ENCODE results near the gene KLHL12.

KLHL12 gene

GRCh38 chr1:202926581-202927491 is at the start of gene KLHL12:
TSS of gene KLHL12 (minus strand) at chr1:202927234. CDS start at chr1:202925162, 2,072 bp downstream.
- DNase-seq, result peak; percentile 95

GRCh38 chr1:202976633-202977032 is 49.6 kb upstream of the KLHL12 start:
- no peak for DNase-seq

GRCh38 chr1:202974856-202975255 is 47.8 kb upstream of the KLHL12 start:
- no peak for DNase-seq

GRCh38 chr1:202972046-202972445 is 45.0 kb upstream of the KLHL12 start:
- no peak for DNase-seq

- peak; percentile 54 for DNase-seq
Measured at GRCh38 chr1:202968895-202969295, 41.9 kb upstream of the KLHL12 start.

- no peak for DNase-seq
Measured at GRCh38 chr1:202968351-202968750, 41.3 kb upstream of the KLHL12 start.

GRCh38 chr1:202967684-202968281 is 40.7 kb upstream of the KLHL12 start:
- DNase-seq, result peak; percentile 44

GRCh38 chr1:202966006-202966898 is 39.2 kb upstream of the KLHL12 start:
- DNase-seq, result no peak

- DNase-seq, result no peak
Measured at GRCh38 chr1:202965422-202965821, 38.4 kb upstream of the KLHL12 start.

- no peak for DNase-seq
Measured at GRCh38 chr1:202964791-202965410, 37.9 kb upstream of the KLHL12 start.

- no peak for DNase-seq
Measured at GRCh38 chr1:202961220-202961880, 34.3 kb upstream of the KLHL12 start.

- no peak for DNase-seq
Measured at GRCh38 chr1:202959276-202959620, 32.2 kb upstream of the KLHL12 start.

- DNase-seq, result peak; percentile 37
Measured at GRCh38 chr1:202958544-202959275, 31.7 kb upstream of the KLHL12 start.

- DNase-seq, result peak; percentile 95
Measured at GRCh38 chr1:202957733-202958543, 30.9 kb upstream of the KLHL12 start, which contains the start of gene ADIPOR1. TSS of gene ADIPOR1 (minus strand) at chr1:202958312. CDS start at chr1:202951070, 7,242 bp downstream.

- DNase-seq, result no peak
Measured at GRCh38 chr1:202956969-202957368, 29.9 kb upstream of the KLHL12 start.

GRCh38 chr1:202954057-202954745 is 27.2 kb upstream of the KLHL12 start:
- no peak for DNase-seq

- no peak for DNase-seq
Measured at GRCh38 chr1:202953392-202953791, 26.4 kb upstream of the KLHL12 start.

GRCh38 chr1:202952818-202953217 is 25.8 kb upstream of the KLHL12 start:
- DNase-seq, result peak; percentile 18

- no peak for DNase-seq
Measured at GRCh38 chr1:202952099-202952498, 25.1 kb upstream of the KLHL12 start.

GRCh38 chr1:202951437-202951836 is 24.4 kb upstream of the KLHL12 start:
- no peak for DNase-seq
